HCT116 (cell line): Measurements from ENCODE around the gene PRR23A. TPM values are rescaled to one million over a fixed set of nuclear protein-coding genes. Genes with fewer than 3 reads are reported as not detected.

Experiments used
- ATAC-seq: fragments of 200-7000 bp; cut with Tn5 transposase; 2 replicates; pipeline ENCODE4 v1.9.1; 2020; ENCODE audit warnings: mild to moderate bottlenecking, moderate library complexity
- BruUV-seq: library from RNA; stranded (reverse); fragments of 400-500 nt; replicated peaks from 2 replicates; lab custom pipeline; 2021; lab: Mats Ljungman, UMichigan
- CTCF ChIA-PET: fragments of 300-600 bp; sonication (Branson Sonifier 250); formaldehyde crosslinking; loops from one replicate; lab custom pipeline; 2021; ENCODE audit warnings: antibody characterized with exemption; lab: Charles Lee
- POLR2A ChIA-PET: fragments of 300-600, 350-600 bp; sonication (Branson Sonifier 250); formaldehyde crosslinking; loops from one replicate; lab custom pipeline; 2021; ENCODE audit warnings: antibody characterized with exemption; lab: Charles Lee
- RAD21 ChIA-PET, 2 experiments: fragments of 300-600 bp; sonication (Branson Sonifier 250); formaldehyde crosslinking; loops; one replicate each; lab custom pipeline; 2023; ENCODE audit warnings: low total read pairs in 2 of 2; ENCODE audit not compliant: uncharacterized antibody in 2 of 2, unreplicated experiment in 2 of 2, low non-redundant PET in 1 of 2; lab: Charles Lee
- DNase-seq: peaks from one replicate; pipeline ENCODE4 v3.0.0-alpha.2; 2010; ENCODE audit warnings: low read depth, low spot score
- H2AFZ ChIP-seq: fragments of 200-600 bp; shearing (Covaris generic), sonication (generic); 2 replicates; pipeline ENCODE4 v1.6.1; 2017; ENCODE audit warnings: low read depth, mixed run types, mixed read lengths, antibody characterized with exemption, low read length; ENCODE audit not compliant: poor library complexity, severe bottlenecking
- H3K27ac ChIP-seq: 2 replicates; pipeline ENCODE4 v1.5.1; 2012; ENCODE audit warnings: low read depth, low read length
- H3K27me3 ChIP-seq: fragments of 200-600 bp; sonication (generic); 2 replicates; pipeline ENCODE4 v1.6.1; 2016; ENCODE audit warnings: mixed run types, low read length, mixed read lengths; ENCODE audit not compliant: insufficient read depth
- H3K36me3 ChIP-seq, 2 experiments: fragments of 200-500 bp in 1 of 2; fragments of 200-600 bp in 1 of 2; sonication (Bioruptor generic) in 1 of 2; sonication (generic) in 1 of 2; 2 replicates each; pipeline versions ENCODE4 v1.5.1 to v1.6.1; 2014 to 2016; ENCODE audit warnings: low read length in 2 of 2, inconsistent platforms in 1 of 2, mixed read lengths in 1 of 2, mixed run types in 1 of 2; ENCODE audit not compliant: insufficient read depth in 2 of 2, control insufficient read depth in 1 of 2
- H3K4me1 ChIP-seq, 2 experiments: fragments of 200-600 bp in 1 of 2; sonication (generic) in 1 of 2; 2 replicates each; pipeline versions ENCODE4 v1.5.1 to v1.6.1; 2012 to 2017; ENCODE audit warnings: low read length in 2 of 2, inconsistent platforms in 1 of 2, mild to moderate bottlenecking in 1 of 2, mixed read lengths in 1 of 2, mixed run types in 1 of 2, moderate library complexity in 1 of 2; ENCODE audit not compliant: insufficient read depth in 2 of 2, control insufficient read depth in 1 of 2
- H3K4me2 ChIP-seq: fragments of 200-600 bp; sonication (generic); 2 replicates; pipeline ENCODE4 v1.6.1; 2017; ENCODE audit warnings: mixed run types, low read length, mixed read lengths
- H3K4me3 ChIP-seq, 2 experiments: fragments of 200-600 bp in 1 of 2; sonication (generic) in 1 of 2; replicated peaks in 1 of 2; 2 replicates each; pipeline ENCODE4 v1.5.1; 2011 to 2016; ENCODE audit warnings: low read length in 2 of 2, control low read depth in 1 of 2, low read depth in 1 of 2, mild to moderate bottlenecking in 1 of 2, mixed read lengths in 1 of 2, mixed run types in 1 of 2
- H3K79me2 ChIP-seq: fragments of 200-600 bp; sonication (generic); 2 replicates; pipeline ENCODE4 v1.6.1; 2017; ENCODE audit warnings: mild to moderate bottlenecking, mixed run types, low read length, moderate library complexity, mixed read lengths; ENCODE audit not compliant: insufficient read depth
- H3K9ac ChIP-seq: fragments of 200-600 bp; sonication (generic); 2 replicates; pipeline ENCODE4 v1.6.1; 2016; ENCODE audit warnings: low read length, mixed read lengths
- H3K9me2 ChIP-seq: fragments of 200-600 bp; sonication (generic), shearing (Covaris generic); 2 replicates; pipeline ENCODE4 v1.6.1; 2017; ENCODE audit warnings: mixed run types, mild to moderate bottlenecking, moderate library complexity; ENCODE audit not compliant: insufficient read depth
- H3K9me3 ChIP-seq, 2 experiments: fragments of 200-500 bp in 1 of 2; fragments of 200-600 bp in 1 of 2; sonication (Bioruptor generic) in 1 of 2; sonication (generic) in 1 of 2; 2 replicates each; pipeline ENCODE4 v1.6.1; 2014 to 2017; ENCODE audit warnings: low read length in 2 of 2, mixed read lengths in 2 of 2, inconsistent platforms in 1 of 2, low read depth in 1 of 2, mild to moderate bottlenecking in 1 of 2, mixed run types in 1 of 2, moderate library complexity in 1 of 2; ENCODE audit not compliant: control insufficient read depth in 1 of 2, insufficient read depth in 1 of 2
- H4K20me1 ChIP-seq: fragments of 200-600 bp; sonication (generic), shearing (Covaris generic); 2 replicates; pipeline ENCODE4 v1.6.1; 2017; ENCODE audit warnings: mixed run types, mild to moderate bottlenecking, moderate library complexity; ENCODE audit not compliant: insufficient read depth
- ELF1 ChIP-seq: IDR thresholded peaks from 2 replicates; pipeline ENCODE4 v1.6.1; 2012; ENCODE audit warnings: low read depth, borderline replicate concordance
- EZH2phosphoT487 ChIP-seq: fragments of 200-600 bp; IDR thresholded peaks from 2 replicates; pipeline ENCODE4 v1.6.1; 2018; ENCODE audit warnings: antibody characterized with exemption, borderline replicate concordance
- FOSL1 ChIP-seq: IDR thresholded peaks from 2 replicates; pipeline ENCODE4 v1.6.1; 2012; ENCODE audit warnings: low read depth
- JUND ChIP-seq: IDR thresholded peaks from 2 replicates; pipeline ENCODE4 v1.6.1; 2012
- MAX ChIP-seq: IDR thresholded peaks from 2 replicates; pipeline ENCODE4 v1.6.1; 2012
- POLR2A ChIP-seq: IDR thresholded peaks from 2 replicates; pipeline ENCODE4 v1.7.0; 2011; ENCODE audit warnings: borderline replicate concordance; ENCODE audit not compliant: insufficient read depth, insufficient read length; ENCODE audit errors: extremely low read depth
- POLR2AphosphoS5 ChIP-seq: IDR thresholded peaks from 2 replicates; pipeline ENCODE4 v1.6.1; 2011; ENCODE audit warnings: mild to moderate bottlenecking, low read depth, low read length, moderate library complexity
- SRF ChIP-seq: IDR thresholded peaks from 2 replicates; pipeline ENCODE4 v1.6.1; 2012; ENCODE audit warnings: low read depth
- YY1 ChIP-seq: IDR thresholded peaks from 2 replicates; pipeline ENCODE4 v1.6.1; 2011; ENCODE audit warnings: low read length, low read depth, moderate library complexity, mild to moderate bottlenecking; ENCODE audit not compliant: insufficient replicate concordance; ENCODE audit errors: extremely low read depth
- ZBTB33 ChIP-seq: IDR thresholded peaks from 2 replicates; pipeline ENCODE4 v1.6.1; 2011; ENCODE audit warnings: mild to moderate bottlenecking, low read length, moderate library complexity; ENCODE audit not compliant: insufficient replicate concordance; ENCODE audit errors: extremely low read depth
- ZFX ChIP-seq: fragments of 450-650 bp; IDR thresholded peaks from 2 replicates; pipeline ENCODE4 v1.6.1; 2017
- intact Hi-C: fragments of 100-400 bp; cut with micrococcal nuclease; formaldehyde crosslinking; loops from 2 replicates; pipeline ENCODE4 v1.10.0; 2022
- total RNA-seq: library from RNA; stranded (reverse); gene quantifications from one replicate; pipeline ENCODE4 v1.2.1, GENCODE V29; 2021; ENCODE audit not compliant: unreplicated experiment

PRR23A gene
- total RNA-seq, 1 experiment from 2014 or later: not detected

- TF ChIP-seq ELF1: no peak
- no peak for TF ChIP-seq POLR2A
- TF ChIP-seq, all 23 proteins: peak for 0
These were observed 30.0 kb downstream of the PRR23A start (continued) for GRCh38 chr3:138976047-138976446.

GRCh38 chr3:138975351-138975750, 30.7 kb downstream of the PRR23A start:
- Histone ChIP-seq H3K9me2 (no peaks in the 10 kb centered on the region), H3K9me3 (no peaks in the 10 kb centered on the region), H3K4me2 (no peak overlapping the region), H4K20me1 (no peaks in the 10 kb centered on the region), H3K36me3 (no peaks in the 10 kb centered on the region), H3K9ac (no peak overlapping the region), H3K27ac (no peak overlapping the region), H3K4me3 (no peak overlapping the region), H3K79me2 (no peaks in the 10 kb centered on the region), H3K4me1 (peaks cover 0 to 13% of the 10 kb centered on the region in 2 experiments; a peak in 2 of 4 replicates), H3K27me3 (no peaks in the 10 kb centered on the region), H2AFZ (no peak overlapping the region)
- BruUV-seq: no TSS peak
- RAD21 ChIA-PET: no interaction called here
- TF ChIP-seq FOSL1: no peak
- no peak for TF ChIP-seq SRF
- TF ChIP-seq ZFX: no peak
- POLR2A ChIA-PET: no interaction called here
- CTCF ChIA-PET: interaction anchor here (1.1 to 1.2 kb wide), 2 partner anchors 39 to 60 kb away, joined by 3 to 5 read pairs; no protein-coding TSS in a partner anchor
- intact Hi-C loops: loop anchor here (5.0 kb wide), 1 partner anchor 38 kb away; no protein-coding TSS in a partner anchor
- ATAC-seq: no peak
- DNase-seq: no peak

GRCh38 chr3:138974462-138974861, 31.6 kb downstream of the PRR23A start:
- TF ChIP-seq JUND (no peak), YY1 (no peak), ZBTB33 (no peak), MAX (no peak), POLR2A (no peak), FOSL1 (0 out of 2 replicates have a peak, but pooled peaks have one; percentile 7), EZH2phosphoT487 (no peak), POLR2AphosphoS5 (no peak)

More at GRCh38 chr3:138974462-138974861, 31.6 kb downstream of the PRR23A start:
- no peak overlapping the region for H3K4me2 ChIP-seq
- no peaks in the 10 kb centered on the region for H3K9me3 ChIP-seq
- no TSS peak for BruUV-seq
- H3K9ac ChIP-seq: no peak overlapping the region
- H3K79me2 ChIP-seq: no peaks in the 10 kb centered on the region
- H3K4me3 ChIP-seq: no peak overlapping the region
- no peaks in the 10 kb centered on the region for H3K36me3 ChIP-seq
- H3K9me2 ChIP-seq: no peaks in the 10 kb centered on the region
- H4K20me1 ChIP-seq: no peaks in the 10 kb centered on the region
- ChIA-PET POLR2A (interaction anchor here (0.8 kb wide), 1 partner anchor 21 kb away, joined by 5 read pairs; no protein-coding TSS in a partner anchor), RAD21 (no interaction called here), CTCF (interaction anchor here (1.2 kb wide), 1 partner anchor 59 kb away, joined by 5 read pairs; no protein-coding TSS in a partner anchor)
- no peak overlapping the region for H2AFZ ChIP-seq
- H3K27me3 ChIP-seq: no peaks in the 10 kb centered on the region
- no peak for ATAC-seq
- intact Hi-C loops: no loop called here
- DNase-seq: no peak
- H3K4me1 ChIP-seq: peaks cover 0 to 7% of the 10 kb centered on the region in 2 experiments; a peak in 2 of 4 replicates
- no peak overlapping the region for H3K27ac ChIP-seq
